Hindlimb muscle (tissue), 1 donor: Measurements from ENCODE around the gene WTIP. TPM values are rescaled to one million over a fixed set of nuclear protein-coding genes. Genes with fewer than 3 reads are reported as not detected.

Experiments used
- DNase-seq: peaks from one replicate; pipeline ENCODE4 v3.0.0-alpha.2; 2013
- polyA plus RNA-seq: library from polyadenylated mRNA; unstranded; fragments of 120-200 nt; gene quantifications from one replicate; pipeline ENCODE4 v1.2.1, GENCODE V29; 2013; ENCODE audit not compliant: insufficient read length

The WTIP gene
- polyA plus RNA-seq, 1 donor: 24.1 TPM

DNA sequence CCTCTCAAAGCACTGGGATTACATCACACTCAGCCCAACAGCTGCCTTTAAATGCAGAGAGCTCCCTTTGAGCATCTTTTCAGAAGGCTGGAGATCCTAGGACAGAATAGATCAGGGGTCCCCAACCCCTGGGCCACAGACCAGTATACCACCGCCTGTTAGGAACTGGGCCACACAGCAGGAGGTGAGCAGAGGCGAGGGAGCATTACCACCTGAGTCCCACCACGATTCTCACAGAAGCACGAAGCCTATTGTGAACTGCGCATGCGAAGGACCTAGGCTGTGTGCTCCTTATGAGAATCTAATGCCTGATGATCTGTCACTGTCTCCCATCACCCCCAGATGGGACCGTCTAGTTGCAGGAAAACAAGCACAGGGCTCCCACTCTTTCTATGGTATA, 2.2 kb upstream of the WTIP start:
- DNase-seq: no peak

DNA sequence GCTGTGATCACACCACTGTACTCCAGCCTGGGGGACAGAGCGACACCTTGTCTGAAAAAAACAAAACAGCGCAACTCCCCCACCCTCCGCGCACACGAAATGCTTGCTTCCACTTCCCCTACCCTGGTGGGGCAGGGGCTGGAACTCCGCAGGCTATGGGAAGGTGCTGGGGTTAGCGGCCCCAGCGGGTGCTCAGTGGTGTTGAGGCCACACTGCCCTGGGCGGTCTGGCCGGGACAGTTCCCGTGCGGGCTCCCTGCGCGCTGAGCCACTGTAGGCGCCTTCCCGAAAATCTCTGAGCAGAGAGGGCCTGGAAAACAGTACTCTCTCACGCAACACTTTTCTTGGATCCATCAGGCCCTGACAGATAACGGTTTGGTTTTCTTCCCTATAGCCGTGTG, 1.1 kb upstream of the WTIP start:
- no peak for DNase-seq

DNA sequence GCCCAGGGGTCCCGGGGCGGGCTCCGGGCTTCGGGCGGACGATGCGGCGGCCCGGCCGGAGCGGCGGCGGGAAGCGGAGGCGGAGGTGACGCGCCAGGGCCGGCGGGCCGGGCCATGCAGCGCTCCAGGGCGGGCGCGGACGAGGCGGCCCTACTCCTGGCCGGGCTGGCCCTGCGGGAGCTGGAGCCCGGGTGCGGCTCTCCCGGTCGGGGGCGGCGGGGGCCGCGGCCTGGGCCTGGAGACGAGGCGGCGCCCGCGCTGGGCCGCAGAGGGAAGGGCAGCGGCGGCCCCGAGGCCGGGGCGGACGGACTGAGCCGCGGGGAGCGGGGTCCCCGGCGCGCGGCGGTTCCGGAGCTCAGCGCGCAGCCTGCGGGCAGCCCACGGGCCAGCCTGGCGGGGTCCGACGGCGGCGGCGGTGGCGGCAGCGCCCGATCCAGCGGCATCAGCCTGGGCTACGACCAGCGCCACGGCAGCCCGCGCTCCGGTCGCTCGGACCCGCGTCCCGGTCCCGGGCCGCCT, 362 bp downstream of the WTIP start:
- peak; percentile 55 for DNase-seq

DNA sequence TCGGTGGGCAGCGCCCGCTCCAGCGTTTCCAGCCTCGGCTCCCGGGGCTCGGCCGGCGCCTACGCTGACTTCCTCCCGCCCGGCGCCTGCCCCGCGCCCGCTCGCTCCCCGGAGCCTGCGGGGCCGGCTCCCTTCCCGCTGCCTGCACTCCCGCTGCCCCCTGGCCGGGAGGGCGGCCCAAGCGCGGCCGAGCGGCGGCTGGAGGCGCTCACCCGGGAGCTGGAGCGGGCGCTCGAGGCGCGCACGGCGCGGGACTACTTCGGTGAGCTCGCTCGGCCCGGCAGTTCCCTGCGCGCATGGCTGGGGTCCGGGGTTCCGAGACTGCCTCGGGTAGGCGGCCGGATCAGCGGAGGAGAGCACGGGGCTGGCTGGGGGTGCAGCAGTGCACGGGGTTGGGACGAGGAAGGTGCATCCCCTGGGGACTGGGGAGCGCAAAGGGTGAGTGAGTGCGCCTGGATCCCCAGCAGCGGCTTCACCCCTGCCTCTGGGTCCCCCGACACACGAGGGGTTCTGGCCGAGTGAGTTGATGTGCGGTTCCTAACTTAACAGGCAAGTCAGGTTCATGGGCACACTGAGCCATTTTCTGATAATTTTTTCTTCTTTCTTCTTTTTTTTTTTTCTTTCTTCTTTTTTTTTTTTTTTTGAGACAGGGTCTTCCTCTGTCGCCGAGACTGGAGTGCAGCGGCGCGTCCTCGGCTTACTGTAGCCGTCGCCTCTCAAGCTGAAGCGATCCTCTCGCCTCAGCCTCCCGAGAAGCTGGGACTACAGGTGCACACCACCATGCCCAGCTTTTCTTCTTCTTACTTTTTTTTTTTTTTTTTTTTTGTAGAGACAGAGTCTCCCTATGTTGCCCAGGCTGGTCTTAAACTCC, 1.1 kb downstream of the WTIP start:
- DNase-seq: no peak

DNA sequence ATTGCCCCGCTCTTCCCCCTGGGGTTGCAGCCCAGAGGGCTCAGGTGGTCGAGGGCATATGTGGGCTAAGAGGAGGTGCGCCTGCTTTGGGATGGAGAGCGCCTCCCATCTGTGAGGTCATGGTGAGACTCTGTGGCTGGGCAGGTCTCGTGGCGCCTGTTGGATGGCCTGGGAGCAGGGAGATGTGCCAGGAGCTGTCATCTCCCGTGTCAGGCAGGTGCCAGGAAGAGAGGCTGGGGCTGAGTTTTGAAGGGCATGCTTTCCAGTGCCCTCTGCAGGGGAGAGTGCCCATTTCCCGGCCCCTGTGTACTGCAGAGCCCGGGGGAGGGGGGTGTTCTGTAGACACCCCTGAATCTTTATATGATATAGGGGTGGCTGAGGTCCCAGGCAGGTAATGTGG, 2.8 kb downstream of the WTIP start:
- no peak for DNase-seq

DNA sequence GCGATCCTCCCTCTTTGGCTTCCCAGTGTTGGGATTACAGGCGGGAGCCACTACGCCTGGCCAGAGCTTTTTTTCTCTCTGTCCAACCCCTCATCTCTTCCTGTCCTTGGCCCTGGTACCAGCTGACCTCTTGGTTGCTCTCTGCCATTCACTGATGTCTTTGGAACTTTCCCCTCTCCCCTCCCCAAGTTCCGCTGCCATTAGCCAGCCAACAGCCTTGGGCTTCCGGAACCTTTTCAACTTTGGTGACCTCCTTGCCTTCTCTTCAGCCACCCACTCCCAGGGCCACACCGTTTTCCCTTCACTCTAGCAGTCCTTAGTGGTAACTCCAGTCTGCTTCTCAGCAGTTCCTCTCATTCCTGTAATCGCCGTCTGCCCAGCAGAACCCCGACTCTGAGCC, 4.3 kb downstream of the WTIP start:
- no peak for DNase-seq

DNA sequence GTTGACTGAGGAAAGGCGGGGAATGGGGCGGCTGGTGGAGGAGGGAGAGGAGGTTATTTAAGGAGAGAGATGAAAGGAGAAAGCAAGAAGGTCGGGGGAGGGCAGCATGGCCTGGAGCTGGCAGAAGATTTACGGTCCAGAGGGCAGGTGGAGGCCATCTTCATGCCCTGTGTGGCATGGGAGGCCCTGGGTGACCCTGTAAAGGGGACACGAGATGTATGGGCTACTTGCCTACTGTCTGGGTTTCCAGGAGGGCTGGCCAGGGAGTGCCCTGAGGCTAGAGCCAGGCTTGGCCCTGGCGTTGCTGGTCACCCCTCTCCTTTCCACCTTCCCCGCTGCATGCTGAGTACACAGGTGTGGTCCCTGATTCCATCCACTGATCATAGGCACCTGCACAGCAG, 6.1 kb downstream of the WTIP start:
- DNase-seq: no peak

DNA sequence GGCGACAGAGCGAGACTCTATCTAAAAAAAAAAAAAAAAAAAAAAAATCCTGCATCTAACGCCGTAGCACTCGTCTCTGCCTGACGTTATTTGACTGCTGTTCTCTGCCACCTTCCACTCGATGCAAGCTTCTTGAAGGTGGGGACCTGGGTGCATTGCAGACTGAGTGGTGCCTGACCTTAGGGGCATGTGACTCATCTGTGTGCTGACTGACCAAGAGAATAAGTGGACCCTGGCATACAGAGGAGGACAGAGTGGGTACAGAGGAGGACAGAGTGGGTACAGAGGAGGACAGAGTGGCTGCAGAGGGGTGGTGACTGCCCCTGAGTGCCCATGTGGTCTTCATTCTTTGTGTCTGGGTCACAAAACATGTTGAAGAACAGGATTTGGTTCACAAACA, 7.6 kb downstream of the WTIP start:
- DNase-seq: no peak

DNA sequence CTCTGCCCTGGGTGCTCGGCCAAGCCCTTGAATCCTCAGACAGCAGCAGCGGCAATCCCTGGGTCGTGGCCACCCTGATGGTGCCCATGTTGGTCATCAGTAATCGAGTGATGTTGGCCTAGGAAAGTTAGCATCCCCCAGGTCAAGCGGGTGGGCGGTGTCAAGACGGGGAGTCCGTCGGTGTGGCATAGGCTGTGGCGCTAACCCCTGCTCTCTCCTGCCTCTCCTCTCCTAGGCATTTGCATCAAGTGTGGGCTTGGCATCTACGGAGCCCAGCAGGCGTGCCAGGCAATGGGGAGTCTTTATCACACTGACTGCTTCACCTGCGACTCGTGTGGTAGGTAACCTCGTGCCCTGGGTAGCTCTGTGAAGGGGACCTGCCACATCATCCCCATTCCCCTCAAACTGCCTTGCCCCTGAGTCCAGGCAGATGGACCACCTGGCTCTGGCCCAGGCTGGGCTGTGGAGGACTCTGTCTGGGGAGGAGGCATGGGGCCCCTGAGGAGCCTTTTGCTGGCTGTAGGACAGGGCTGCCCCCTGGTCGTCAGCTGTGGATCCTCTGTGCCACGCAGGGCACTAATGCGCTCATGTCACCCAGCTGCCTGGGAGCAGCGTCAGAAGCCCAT, 8.7 kb downstream of the WTIP start:
- no peak for DNase-seq

DNA sequence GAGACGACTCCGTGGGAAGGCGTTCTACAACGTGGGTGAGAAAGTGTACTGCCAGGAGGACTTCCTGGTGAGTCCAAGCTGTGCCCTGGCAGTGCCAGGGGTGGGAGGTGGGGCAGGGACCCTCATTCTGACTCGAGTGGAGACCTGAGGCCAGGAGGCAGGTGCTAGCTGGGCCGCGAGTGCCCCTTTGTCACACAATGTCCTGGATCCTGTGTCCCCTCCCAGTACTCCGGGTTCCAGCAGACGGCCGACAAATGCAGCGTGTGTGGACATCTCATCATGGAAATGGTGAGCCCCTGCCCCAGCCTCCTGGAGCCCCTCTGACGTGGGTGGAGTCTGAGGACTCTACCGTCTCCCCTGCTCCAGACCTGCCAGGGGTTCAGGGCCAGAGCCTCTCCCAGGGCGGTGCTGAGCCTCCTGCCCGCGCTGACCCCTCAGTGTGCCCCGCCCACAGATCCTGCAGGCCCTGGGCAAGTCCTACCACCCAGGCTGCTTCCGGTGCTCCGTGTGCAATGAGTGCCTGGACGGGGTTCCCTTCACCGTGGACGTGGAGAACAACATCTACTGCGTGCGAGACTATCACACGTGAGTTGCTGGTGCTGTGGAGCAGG, 11.6 kb downstream of the WTIP start:
- no peak for DNase-seq

DNA sequence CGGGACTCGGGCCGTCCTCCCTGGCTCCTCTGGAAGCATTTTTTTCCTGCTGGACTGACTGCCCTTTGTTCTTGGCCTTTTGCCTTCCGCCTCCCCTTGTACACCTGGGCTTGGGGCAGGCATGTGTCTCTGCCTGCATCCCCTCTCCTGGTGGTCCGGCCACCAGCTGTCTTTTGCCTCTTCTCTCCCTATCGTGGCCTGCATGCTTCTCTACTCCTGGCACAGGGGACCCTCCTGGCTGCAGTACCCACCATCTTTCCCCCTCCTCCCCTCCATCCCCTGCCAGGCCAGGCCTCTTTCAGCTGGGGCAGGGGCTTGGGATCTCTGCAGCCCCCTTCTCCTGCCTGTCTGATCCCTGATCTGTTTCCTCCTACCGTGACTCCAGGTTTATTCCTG, 12.1 kb downstream of the WTIP start:
- no peak for DNase-seq

DNA sequence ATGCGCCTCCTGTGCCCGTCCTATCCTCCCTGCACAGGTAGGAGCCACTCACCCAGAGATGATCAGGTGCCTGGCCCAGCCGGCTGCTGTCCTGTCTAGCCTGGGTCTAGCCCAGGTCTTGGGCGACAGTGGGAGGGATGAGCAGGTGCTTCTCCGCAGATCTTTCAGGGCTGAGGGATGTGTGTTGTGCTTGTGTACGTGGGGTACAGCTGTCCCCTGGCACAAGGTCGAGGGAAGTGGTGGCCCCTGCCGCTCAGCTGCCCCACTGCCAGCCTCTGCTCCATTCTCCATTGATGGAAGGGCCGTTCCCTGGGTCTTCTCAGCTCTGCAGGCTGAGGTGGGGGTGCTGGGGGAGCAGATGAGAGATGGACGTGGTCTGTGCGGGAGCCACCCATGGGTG, 13.0 kb downstream of the WTIP start:
- DNase-seq: no peak

DNA sequence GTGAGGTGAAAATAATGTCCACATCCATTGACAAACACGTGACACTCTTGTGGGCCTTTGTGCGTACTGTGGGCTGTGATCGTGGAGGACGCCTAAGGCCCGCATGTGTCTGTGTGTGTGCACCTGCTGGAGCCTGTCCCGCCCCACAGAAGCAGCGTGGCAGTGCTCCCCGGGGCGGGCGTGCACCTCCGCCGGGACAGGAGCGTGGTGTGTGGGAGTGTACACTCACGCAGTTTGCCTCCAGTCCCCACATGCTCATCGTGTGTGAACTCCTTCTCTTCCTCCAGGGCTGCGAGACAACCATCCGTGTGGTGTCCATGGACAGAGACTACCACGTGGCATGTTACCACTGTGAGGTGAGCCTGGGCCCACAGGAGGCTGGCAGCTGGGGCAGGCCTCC, 13.9 kb downstream of the WTIP start:
- no peak for DNase-seq

DNA sequence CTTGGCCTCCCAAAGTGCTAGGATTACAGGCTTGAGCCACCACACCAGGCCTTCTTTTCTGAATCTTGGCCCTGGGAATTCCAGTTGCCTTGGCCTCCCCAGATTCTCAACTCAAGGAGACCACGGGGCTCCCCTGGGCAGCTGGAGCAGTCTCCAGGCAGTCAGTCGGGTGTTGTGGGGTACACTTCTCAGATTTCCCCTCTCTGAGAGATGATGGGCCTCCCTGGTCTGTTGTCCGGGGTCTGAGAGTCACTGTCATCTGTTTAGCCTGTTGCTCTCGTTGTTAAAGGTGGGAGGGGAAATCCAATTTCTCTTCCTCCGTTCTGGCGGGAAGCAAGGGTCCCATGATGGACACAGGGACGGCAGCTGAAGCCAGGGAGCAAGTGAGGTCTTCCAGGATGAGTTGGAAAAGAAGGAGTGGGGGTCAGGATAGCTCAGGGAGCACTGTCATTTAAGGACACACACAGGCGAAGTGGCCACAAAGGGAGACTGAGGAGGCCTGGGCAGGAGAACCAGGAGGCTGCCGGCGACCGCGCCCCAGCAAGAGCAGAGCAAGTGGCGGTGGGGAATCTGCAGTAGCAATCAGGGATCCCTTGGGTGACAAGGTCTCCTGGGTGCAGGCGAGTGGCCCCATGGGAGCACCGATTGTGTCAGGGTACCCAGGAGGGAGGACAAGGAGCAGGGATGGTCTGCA, 15.7 kb downstream of the WTIP start:
- no peak for DNase-seq

DNA sequence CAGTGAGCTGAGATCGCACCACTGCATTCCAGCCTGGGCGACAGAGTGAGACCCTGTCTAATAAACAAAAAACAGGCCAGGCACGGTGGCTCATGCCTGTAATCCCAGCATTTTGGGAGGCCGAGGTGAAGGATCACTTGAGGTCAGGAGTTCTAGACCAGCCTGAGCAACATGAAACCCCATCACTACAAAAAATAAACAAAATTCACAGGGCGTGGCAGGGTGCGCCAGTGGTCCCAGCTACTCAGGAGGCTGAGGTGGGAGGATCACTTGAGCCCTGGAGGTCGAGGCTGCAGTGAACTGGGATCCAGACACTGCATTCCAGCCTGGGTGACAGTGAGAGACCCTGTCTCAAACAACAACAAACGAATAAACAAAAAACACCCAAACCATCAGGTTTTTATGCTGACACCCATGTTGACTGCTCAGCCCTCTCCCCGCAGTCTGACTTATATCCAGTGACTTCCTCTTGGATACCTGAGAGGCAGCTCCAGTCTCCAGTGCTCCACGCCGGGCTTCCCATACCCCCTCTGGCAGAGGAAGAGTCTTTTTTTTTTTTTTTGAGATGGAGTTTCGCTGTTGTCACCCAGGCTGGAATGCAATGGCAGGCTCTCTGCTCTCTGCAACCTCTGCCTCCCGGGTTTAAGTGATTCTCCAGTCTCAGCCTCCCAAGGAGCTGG, 17.7 kb downstream of the WTIP start:
- DNase-seq: no peak

DNA sequence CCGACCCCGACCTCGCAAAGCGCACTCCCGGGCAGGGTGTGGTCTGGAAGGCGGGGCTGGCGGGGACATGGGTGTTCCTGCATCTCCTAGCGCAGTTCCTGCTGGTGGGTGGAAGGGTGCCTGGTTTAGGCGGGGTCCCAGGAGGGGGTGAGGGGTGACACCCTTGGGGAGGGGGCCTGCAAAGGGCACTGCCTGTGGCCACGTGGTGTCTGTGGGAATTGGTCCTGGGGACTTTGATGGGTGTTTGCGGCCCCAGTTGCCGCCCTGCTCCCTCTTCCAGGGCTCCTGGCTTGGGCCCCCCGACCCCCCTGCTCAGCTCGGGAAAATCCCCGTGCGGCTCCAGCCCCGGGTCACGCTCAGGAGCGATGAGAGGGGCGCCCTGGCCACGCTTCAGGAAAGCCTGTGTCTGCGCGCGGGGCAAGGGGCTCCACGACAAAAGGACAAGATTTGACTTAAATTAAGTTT, 19.1 kb downstream of the WTIP start:
- DNase-seq: no peak

DNA sequence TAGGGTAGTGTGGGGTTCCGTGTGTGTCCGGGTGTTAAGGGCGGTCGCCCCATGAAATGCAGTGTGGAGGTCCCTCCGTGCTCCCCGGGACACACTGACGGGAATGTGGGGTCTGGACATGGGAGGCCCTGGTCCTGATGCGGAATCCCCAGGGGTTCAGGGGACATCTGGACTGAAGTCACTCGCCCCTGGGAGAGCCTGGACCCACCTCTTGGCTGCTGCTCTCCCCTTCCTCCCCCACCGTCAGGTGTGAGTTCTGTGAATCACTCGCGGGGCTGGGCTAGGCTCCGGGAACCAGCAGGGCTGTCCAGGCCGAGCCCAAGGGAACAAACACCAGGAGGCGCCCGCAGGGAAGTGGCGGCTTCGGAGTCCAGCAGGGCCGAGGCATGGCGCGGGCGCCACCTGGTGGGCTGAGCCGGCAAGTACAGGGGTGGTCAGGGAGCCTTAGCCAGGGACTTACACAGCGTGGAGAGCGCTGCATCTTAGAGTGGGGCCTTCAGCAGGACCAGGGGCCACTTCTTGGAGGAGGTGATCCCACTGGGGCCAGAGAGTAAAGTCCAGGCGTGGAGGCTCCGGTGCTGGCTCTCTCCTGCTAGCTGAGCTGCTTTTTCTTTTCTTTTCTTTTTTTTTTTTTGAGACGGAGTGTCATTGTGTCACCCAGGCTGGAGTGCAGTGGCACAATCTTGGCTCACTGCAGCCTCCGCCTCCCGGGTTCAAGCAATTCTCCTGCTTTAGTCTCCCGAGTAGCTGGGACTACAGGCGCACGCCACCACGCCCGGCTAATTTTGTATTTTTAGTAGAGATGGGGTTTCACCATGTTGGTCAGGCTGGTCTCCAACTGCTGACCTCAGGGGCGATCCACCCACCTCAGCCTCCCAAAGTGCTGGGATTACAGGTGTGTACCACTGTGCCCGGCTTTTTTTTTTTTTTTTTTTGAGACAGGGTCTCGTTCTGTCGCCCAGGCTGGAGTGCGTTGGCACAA, 20.1 kb downstream of the WTIP start:
- peak; percentile 89 for DNase-seq

DNA sequence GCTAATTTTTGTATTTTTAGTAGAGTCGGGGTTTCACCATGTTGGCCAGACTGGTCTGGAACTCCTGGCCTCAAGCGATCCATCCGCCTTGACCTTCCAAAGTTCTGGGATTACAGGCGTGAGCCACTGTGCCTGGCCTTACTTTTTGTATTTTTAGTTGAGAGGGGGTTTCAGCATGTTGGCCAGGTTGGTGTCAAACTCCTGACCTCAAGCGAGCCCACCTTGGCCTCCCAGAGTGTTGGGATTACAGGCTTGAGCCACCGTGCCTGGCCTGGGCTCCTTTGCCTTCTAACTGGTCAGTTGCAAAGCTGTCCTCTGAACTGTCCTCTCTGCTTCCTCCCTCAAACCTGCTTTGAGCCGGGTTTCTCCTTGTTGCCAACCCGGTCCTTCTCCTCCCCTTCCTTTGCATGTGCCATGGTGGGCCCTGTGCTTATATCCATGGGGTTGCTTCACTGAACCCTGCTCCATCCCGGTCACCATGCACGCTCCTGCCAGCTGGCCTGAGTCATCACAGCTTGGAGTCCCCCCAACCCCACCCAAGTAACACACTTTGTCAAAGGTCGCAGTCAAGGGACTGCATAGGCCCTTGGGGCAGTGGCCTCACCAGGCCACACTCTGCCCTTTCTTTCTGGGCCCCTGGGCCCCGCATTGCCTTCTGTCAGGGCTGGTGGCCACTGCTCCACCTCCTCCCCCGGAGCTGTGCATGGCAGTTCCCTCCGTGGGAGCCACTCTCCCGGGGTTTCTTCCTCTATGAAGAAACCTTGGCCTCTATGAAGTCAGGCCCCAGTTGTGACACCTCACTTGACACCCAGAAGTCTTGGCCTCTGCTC, 21.2 kb downstream of the WTIP start:
- DNase-seq: no peak

DNA sequence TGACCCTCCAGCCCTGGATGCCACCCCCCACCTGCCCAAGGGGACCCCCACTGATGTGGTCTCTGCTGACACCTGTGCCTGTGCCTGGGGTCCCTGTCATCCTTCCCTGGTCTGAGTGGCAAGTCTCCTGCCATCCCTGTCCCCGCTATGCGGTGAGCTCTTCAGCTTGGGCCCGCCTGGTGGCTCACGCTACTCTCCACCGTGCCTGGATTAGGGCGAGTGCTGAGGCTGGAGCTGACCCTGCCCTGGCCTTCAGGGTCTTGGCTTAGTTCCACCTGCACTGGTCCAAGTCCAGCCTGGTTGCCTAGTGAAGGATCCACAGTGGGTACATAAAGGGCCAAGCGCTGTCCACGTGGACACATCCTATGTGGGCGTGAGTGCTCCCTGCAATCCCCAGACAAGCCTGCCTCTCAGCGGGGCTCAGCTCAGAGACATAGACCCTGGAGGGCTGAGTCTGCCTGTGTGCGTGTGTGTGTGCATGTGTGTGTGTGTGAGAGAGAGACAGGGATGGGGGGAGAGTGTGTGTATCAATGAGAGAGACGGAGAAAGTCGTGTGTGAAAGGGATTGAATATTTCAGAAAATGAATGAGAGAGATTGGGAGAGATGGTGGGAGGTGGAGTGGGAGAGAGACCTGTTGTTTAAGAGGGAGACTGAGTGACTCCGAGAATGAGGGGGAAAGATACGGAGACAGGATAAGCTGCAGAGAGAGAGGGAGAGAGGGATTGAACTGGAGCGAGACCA, 22.1 kb downstream of the WTIP start:
- DNase-seq: no peak
